Mesothelial cell of epicardium (in vitro differentiated cells): ENCODE results near the gene HYLS1. TPM values are rescaled to one million over a fixed set of nuclear protein-coding genes. Genes with fewer than 3 reads are reported as not detected.

Experiments used
- DNase-seq, 2 experiments: peaks; one replicate each; pipeline ENCODE4 v3.0.0; 2021; ENCODE audit warnings: low spot score in 2 of 2; ENCODE audit not compliant: unreplicated experiment in 2 of 2
- H3K27ac Mint-ChIP-seq: 2 replicates; pipeline ENCODE4 v1.8.0; 2021; ENCODE audit warnings: mixed read lengths
- H3K27me3 Mint-ChIP-seq: 2 replicates; pipeline ENCODE4 v1.8.0; 2021; ENCODE audit warnings: low read depth, mixed read lengths
- H3K36me3 Mint-ChIP-seq: 2 replicates; pipeline ENCODE4 v1.8.0; 2021; ENCODE audit warnings: mixed read lengths
- H3K4me1 Mint-ChIP-seq: 2 replicates; pipeline ENCODE4 v1.8.0; 2021; ENCODE audit warnings: mixed read lengths
- H3K4me3 Mint-ChIP-seq: 2 replicates; pipeline ENCODE4 v1.8.0; 2021; ENCODE audit warnings: mild to moderate bottlenecking, moderate library complexity, mixed read lengths
- H3K9me3 Mint-ChIP-seq: 2 replicates; pipeline ENCODE4 v1.8.0; 2021; ENCODE audit warnings: mixed read lengths
- CTCF ChIP-seq: fragments of 200-600 bp; sonication (generic); IDR thresholded peaks from one replicate; pipeline ENCODE4 v1.5.0; 2021; ENCODE audit warnings: antibody characterized with exemption; ENCODE audit not compliant: unreplicated experiment
- total RNA-seq: library from RNA; stranded (reverse); gene quantifications from 3 replicates; pipeline ENCODE4 v1.2.1, GENCODE V29; 2021

The HYLS1 gene
- total RNA-seq, 1 donor from 2014 or later = 5.8 TPM

GRCh38 chr11:125933030-125933813, 45.8 kb downstream of the HYLS1 start:
- H3K36me3 Mint-ChIP-seq = no peaks in the 10 kb centered on the region
- H3K9me3 Mint-ChIP-seq = no peaks in the 10 kb centered on the region
- DNase-seq = no peak
- H3K27ac Mint-ChIP-seq = no peak overlapping the region
- peaks cover 44% of the 10 kb centered on the region for H3K4me1 Mint-ChIP-seq
- no peak for TF ChIP-seq CTCF
- H3K27me3 Mint-ChIP-seq = peaks cover 2% of the 10 kb centered on the region
- H3K4me3 Mint-ChIP-seq = no peak overlapping the region

DNA sequence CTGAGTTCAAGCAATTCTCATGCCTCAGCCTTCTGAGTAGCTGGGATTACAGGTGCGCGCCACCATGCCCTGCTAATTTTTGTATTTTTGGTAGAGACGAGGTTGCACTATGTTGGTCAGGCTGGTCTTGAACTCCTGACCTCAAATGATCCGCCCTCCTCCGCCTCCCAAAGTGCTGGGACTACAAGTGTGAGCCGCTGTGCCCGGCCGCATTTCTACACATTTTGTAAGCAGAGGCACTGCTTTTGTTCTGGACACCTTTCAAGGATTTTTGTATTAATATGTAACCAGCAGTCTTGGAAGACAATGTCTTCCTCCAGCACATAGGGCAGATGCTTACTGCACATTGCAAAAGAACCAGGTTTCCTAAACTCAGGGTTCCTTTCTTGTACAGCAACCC, 47.0 kb downstream of the HYLS1 start:
- H3K9me3 Mint-ChIP-seq = no peaks in the 10 kb centered on the region
- TF ChIP-seq CTCF = no peak

DNA sequence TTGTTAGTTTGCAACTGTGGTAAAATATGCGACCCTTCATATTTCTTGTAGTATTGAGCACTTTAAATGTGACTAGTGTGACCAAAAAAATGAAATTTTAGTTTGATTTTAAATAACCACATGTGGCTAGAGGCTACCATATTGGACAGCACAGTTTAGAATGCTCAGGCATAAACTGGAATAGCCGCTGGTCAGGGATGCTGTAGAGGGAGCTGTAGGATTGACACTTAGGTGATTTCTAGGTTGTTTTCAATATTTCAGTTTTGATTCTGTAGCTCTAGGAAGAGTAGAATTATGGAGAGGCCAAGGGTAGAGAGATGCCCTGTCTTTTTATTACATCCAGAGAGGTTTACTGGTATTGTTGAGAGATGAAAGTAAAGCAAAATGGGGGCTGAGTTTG, 47.6 kb downstream of the HYLS1 start:
- Mint-ChIP-seq H3K9me3 (no peaks in the 10 kb centered on the region), H3K27me3 (peaks cover 2% of the 10 kb centered on the region), H3K27ac (peak overlapping the region; percentile 59), H3K36me3 (no peaks in the 10 kb centered on the region), H3K4me1 (peaks cover 53% of the 10 kb centered on the region), H3K4me3 (no peak overlapping the region)
- no peak for DNase-seq
- TF ChIP-seq CTCF = no peak

More for the DNA sequence above, 47.0 kb downstream of the HYLS1 start:
- no peak for DNase-seq
- H3K4me3 Mint-ChIP-seq = no peak overlapping the region
- no peak overlapping the region for H3K27ac Mint-ChIP-seq
- H3K4me1 Mint-ChIP-seq = peaks cover 53% of the 10 kb centered on the region
- H3K36me3 Mint-ChIP-seq = no peaks in the 10 kb centered on the region
- peaks cover 2% of the 10 kb centered on the region for H3K27me3 Mint-ChIP-seq

DNA sequence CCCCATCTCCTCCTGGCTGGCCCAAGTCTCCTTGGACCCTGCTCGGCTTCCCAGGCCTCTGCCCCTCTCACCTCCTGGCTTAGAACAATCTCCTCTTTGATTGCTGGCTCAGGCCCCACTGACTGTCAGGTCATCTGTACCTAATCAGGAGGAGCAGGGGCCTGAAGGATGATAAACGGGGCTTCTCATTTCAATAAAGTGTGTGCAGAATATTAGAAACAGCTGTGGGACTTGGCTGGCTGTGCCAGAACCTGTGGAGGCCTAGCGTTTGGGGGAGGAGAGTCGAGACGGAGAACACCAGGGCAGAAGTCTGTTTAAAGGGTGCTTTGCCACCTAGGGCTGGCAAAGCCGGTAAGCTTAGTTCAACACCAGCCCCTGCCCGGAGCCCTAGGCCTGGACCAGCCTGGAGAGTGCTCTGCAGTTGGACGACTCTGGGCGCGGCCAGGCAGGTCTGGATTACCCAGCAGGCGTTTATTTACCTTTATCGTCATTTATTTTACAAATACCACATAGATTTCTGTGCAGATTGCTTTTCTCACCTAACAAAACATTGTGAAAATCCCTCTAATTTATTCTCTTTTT, 48.2 kb downstream of the HYLS1 start:
- Mint-ChIP-seq H3K27ac (peak overlapping the region; percentile 59), H3K27me3 (peaks cover 2% of the 10 kb centered on the region), H3K4me3 (no peak overlapping the region), H3K36me3 (no peaks in the 10 kb centered on the region), H3K4me1 (peaks cover 53% of the 10 kb centered on the region), H3K9me3 (no peaks in the 10 kb centered on the region)
- no peak for DNase-seq
- no peak for TF ChIP-seq CTCF

- no peak for TF ChIP-seq CTCF
- Mint-ChIP-seq H3K27me3 (no peaks in the 10 kb centered on the region), H3K4me3 (no peak overlapping the region), H3K27ac (peak overlapping the region; percentile 77), H3K9me3 (no peaks in the 10 kb centered on the region), H3K4me1 (peaks cover 44% of the 10 kb centered on the region), H3K36me3 (no peaks in the 10 kb centered on the region)
- no peak for DNase-seq
These were observed 51.0 kb downstream of the HYLS1 start for GRCh38 chr11:125938418-125938817.
